Measurements from ENCODE around the gene VAPA.

The VAPA gene

DNA sequence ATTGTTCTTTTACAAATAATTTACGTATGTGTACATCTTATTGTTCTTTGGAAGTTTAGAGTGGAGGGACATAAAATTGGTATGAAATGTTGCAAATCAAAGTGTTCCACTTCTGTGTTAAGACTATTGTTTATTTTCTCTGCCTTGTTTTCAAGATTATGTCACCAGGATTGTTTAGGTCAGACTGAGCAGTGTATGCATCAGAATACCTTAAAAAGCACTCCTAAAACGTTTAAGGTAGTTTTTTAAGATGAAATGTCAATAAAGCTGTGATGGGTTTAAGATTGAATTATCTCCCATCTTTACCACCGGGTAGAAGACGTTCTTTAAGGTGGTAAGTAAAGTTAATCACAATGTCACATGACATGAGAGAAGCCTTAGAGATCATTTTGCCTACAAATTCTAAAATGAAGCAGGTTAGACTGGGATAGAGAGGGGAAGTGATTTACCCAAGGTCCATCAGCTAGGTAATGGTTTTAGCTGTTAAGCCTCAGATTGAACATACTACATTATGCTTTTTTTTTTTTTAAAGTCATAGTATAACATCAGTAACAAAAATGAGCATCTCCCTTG, 10.6 kb downstream of the VAPA start:
- TF ChIP-seq, protein P1, sequence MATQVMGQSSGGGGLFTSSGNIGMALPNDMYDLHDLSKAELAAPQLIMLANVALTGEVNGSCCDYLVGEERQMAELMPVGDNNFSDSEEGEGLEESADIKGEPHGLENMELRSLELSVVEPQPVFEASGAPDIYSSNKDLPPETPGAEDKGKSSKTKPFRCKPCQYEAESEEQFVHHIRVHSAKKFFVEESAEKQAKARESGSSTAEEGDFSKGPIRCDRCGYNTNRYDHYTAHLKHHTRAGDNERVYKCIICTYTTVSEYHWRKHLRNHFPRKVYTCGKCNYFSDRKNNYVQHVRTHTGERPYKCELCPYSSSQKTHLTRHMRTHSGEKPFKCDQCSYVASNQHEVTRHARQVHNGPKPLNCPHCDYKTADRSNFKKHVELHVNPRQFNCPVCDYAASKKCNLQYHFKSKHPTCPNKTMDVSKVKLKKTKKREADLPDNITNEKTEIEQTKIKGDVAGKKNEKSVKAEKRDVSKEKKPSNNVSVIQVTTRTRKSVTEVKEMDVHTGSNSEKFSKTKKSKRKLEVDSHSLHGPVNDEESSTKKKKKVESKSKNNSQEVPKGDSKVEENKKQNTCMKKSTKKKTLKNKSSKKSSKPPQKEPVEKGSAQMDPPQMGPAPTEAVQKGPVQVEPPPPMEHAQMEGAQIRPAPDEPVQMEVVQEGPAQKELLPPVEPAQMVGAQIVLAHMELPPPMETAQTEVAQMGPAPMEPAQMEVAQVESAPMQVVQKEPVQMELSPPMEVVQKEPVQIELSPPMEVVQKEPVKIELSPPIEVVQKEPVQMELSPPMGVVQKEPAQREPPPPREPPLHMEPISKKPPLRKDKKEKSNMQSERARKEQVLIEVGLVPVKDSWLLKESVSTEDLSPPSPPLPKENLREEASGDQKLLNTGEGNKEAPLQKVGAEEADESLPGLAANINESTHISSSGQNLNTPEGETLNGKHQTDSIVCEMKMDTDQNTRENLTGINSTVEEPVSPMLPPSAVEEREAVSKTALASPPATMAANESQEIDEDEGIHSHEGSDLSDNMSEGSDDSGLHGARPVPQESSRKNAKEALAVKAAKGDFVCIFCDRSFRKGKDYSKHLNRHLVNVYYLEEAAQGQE (IDR thresholded peaks at IDR 0.05; ENCODE audit: insufficient replicate concordance, low read depth) = no peak
- TF ChIP-seq GABPA (IDR thresholded peaks at IDR 0.05; ENCODE audit: low read depth) = no peak
- DNase-seq (ENCODE audit: low read depth in 1 of 2, low spot score in 1 of 2) = no peak
- H3K27ac ChIP-seq (replicated peaks) = no peak overlapping the region

DNA sequence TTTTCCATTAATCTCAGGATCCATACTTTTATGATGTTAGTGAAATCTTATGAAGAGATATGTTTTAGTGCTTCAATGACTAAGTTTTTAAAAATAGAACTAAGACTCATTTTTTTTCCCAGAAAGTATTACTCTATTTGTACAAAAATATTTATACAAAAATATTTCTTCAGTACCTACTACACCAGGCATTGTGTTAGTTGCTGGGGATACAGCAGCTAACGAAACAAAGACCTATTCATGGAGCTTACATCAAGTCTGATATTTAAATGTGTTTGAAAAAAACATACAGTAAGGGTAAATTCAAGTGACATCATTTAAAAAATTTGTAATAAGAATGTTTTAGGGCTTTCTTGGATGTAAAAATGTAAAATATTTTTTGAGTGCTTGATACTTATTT, 11.6 kb downstream of the VAPA start:
- no peak for DNase-seq (ENCODE audit: low read depth in 1 of 2, low spot score in 1 of 2)
- Histone ChIP-seq H3K4me3 (replicated peaks; ENCODE audit: insufficient read depth, low read length) (no peak overlapping the region), H3K27ac (replicated peaks) (no peak overlapping the region), H3K27me3 (ENCODE audit: insufficient read depth, poor library complexity, severe bottlenecking) (no peaks in the 10 kb centered on the region)
- TF ChIP-seq GABPA (IDR thresholded peaks at IDR 0.05; ENCODE audit: low read depth) = no peak

More for the DNA sequence above, 10.6 kb downstream of the VAPA start:
- H3K27me3 ChIP-seq (ENCODE audit: insufficient read depth, poor library complexity, severe bottlenecking) = no peaks in the 10 kb centered on the region
- H3K4me3 ChIP-seq (replicated peaks; ENCODE audit: insufficient read depth, low read length) = no peak overlapping the region

DNA sequence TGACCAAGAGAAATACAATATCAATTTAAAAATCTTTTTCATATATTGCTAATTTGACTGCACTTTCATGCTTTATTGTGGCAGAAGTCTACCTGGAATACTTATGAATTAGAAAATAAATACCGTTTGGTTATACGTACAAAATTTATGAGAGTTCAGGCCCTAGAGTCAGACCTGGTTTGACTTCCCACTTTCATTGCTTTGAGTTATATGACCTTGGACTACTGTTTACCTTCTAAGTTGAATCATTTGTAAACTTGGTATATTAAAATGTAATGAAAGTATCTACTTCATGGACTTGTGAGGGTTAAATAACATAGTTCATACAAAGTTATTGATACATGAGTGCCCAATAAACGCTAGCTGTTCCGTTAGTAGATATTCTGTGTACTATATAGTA, 12.0 kb downstream of the VAPA start:
- DNase-seq (ENCODE audit: low read depth in 1 of 2, low spot score in 1 of 2) = no peak
- no peak overlapping the region for H3K27ac ChIP-seq (replicated peaks)
- no peak overlapping the region for H3K4me3 ChIP-seq (replicated peaks; ENCODE audit: insufficient read depth, low read length)
- H3K27me3 ChIP-seq (ENCODE audit: insufficient read depth, poor library complexity, severe bottlenecking) = no peaks in the 10 kb centered on the region
- TF ChIP-seq, protein P1 (IDR thresholded peaks at IDR 0.05; ENCODE audit: insufficient replicate concordance, low read depth) = no peak
- peak; percentile 8; the same call in 1 of the 2 replicates for TF ChIP-seq SPI1 (IDR thresholded peaks at IDR 0.05; ENCODE audit: borderline replicate concordance, low read depth)
- TF ChIP-seq, protein P2, sequence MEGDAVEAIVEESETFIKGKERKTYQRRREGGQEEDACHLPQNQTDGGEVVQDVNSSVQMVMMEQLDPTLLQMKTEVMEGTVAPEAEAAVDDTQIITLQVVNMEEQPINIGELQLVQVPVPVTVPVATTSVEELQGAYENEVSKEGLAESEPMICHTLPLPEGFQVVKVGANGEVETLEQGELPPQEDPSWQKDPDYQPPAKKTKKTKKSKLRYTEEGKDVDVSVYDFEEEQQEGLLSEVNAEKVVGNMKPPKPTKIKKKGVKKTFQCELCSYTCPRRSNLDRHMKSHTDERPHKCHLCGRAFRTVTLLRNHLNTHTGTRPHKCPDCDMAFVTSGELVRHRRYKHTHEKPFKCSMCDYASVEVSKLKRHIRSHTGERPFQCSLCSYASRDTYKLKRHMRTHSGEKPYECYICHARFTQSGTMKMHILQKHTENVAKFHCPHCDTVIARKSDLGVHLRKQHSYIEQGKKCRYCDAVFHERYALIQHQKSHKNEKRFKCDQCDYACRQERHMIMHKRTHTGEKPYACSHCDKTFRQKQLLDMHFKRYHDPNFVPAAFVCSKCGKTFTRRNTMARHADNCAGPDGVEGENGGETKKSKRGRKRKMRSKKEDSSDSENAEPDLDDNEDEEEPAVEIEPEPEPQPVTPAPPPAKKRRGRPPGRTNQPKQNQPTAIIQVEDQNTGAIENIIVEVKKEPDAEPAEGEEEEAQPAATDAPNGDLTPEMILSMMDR (IDR thresholded peaks at IDR 0.05; ENCODE audit: insufficient read depth, low read length) = no peak

DNA sequence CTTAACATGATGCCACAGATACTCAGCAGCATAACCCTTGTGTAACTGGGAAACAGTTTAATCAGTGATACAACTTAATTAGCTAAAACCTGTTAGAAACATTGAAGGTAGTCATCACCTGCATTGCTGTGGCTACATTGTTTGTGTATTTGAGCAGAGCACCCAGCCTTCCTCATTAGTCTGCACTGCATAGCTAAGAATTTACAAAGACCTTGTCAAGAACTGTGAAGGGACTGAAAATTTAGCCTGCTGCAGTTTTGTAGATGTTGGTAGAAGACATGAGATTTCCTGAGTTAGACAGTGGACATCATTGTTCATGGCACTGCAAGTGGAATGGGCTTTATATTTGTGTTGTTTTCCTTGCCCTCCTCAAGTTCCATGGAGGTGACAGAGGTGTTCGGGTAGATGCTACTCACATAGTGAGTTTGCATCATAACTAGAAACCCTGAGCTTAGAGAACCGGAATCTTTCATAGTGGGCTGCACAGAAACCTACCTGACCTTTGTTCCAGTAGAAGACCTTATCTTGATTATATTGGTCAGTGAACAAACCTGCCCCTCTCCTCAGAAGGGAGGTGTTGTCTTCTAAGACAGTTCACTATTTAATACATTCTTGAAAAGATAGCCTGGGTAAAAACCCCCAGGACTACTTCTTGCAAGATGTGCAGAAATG, 12.5 kb downstream of the VAPA start:
- no peak for DNase-seq (ENCODE audit: low read depth in 1 of 2, low spot score in 1 of 2)
- Histone ChIP-seq H3K27ac (replicated peaks) (no peak overlapping the region), H3K4me3 (replicated peaks; ENCODE audit: insufficient read depth, low read length) (no peak overlapping the region), H3K27me3 (ENCODE audit: insufficient read depth, poor library complexity, severe bottlenecking) (no peaks in the 10 kb centered on the region)
- TF ChIP-seq POLR2AphosphoS5 (IDR thresholded peaks at IDR 0.05; ENCODE audit: low read depth) = no peak
- TF ChIP-seq, protein P1 (IDR thresholded peaks at IDR 0.05; ENCODE audit: insufficient replicate concordance, low read depth) = no peak
- TF ChIP-seq GABPA (IDR thresholded peaks at IDR 0.05; ENCODE audit: low read depth) = no peak
- TF ChIP-seq, protein P2 (IDR thresholded peaks at IDR 0.05; ENCODE audit: insufficient read depth, low read length) = no peak
- no peak for TF ChIP-seq SPI1 (IDR thresholded peaks at IDR 0.05; ENCODE audit: borderline replicate concordance, low read depth)
